ENCODE data around the gene GDF15.
"Not testable (repeated sequence)": the region's sequence is repeated elsewhere in the genome, so short reads cannot be mapped to it uniquely, and the experiment has no call there.

GDF15 gene

GRCh38 chr19:18392926-18393325 is 7.0 kb downstream of the GDF15 start:
- DNase-seq: no peak

- DNase-seq: no peak
These were observed 7.9 kb downstream of the GDF15 start for GRCh38 chr19:18393836-18394235.

GRCh38 chr19:18396471-18397241 is 10.7 kb downstream of the GDF15 start:
- DNase-seq: no peak

- no peak for DNase-seq
These were observed 11.6 kb downstream of the GDF15 start, which contains the start of gene LRRC25 for GRCh38 chr19:18397242-18398202. TSS of gene LRRC25 (minus strand) at chr19:18397622. CDS start at chr19:18396963, 659 bp downstream.

GRCh38 chr19:18399008-18399407 is 13.1 kb downstream of the GDF15 start:
- DNase-seq: no peak

- DNase-seq: no peak
These were observed 15.7 kb downstream of the GDF15 start for GRCh38 chr19:18401580-18402112.

GRCh38 chr19:18402455-18403248 is 16.7 kb downstream of the GDF15 start:
- DNase-seq: not testable (repeated sequence)

GRCh38 chr19:18405754-18406153 is 19.8 kb downstream of the GDF15 start:
- DNase-seq: not testable (repeated sequence)

- no peak for DNase-seq
These were observed 20.8 kb downstream of the GDF15 start for GRCh38 chr19:18406749-18407148.

- peak; percentile 51 to 59 for DNase-seq
These were observed 22.1 kb downstream of the GDF15 start for GRCh38 chr19:18408053-18408476.

- DNase-seq: no peak
These were observed 26.8 kb downstream of the GDF15 start for GRCh38 chr19:18412610-18413239.

GRCh38 chr19:18414504-18415177 is 28.7 kb downstream of the GDF15 start:
- DNase-seq: no peak

- DNase-seq: no peak
These were observed 29.4 kb downstream of the GDF15 start for GRCh38 chr19:18415178-18415867.

- DNase-seq: peak; percentile 63 to 73
These were observed 30.9 kb downstream of the GDF15 start for GRCh38 chr19:18416778-18417249.

GRCh38 chr19:18417250-18418028 is 31.5 kb downstream of the GDF15 start:
- no peak for DNase-seq

- DNase-seq: peak in 1 of 2 experiments; percentile 60
These were observed 32.1 kb downstream of the GDF15 start for GRCh38 chr19:18418029-18418482.

GRCh38 chr19:18418483-18419194 is 32.7 kb downstream of the GDF15 start:
- peak in 1 of 2 experiments; percentile 66 for DNase-seq

- peak; percentile 78 to 85 for DNase-seq
These were observed 33.3 kb downstream of the GDF15 start, which contains the start of gene SSBP4 for GRCh38 chr19:18419195-18419698. TSS of gene SSBP4 (plus strand) at chr19:18419398. CDS start at chr19:18419649, 251 bp downstream.

Measured in activated T-cell treated with anti-CD3 and anti-CD28 coated beads, Interleukin-2, amount 50 U/mL, for 48 hours (primary cell).